H1 (cell line): ENCODE results near the gene ACACB. TPM values are rescaled to one million over a fixed set of nuclear protein-coding genes. Genes with fewer than 3 reads are reported as not detected.

Source experiments
- CTCF ChIA-PET: fragments of 300-600 bp; sonication (Branson Sonifier 250); formaldehyde crosslinking; loops from one replicate; lab custom pipeline; 2021; ENCODE audit not compliant: partially characterized antibody; lab: Charles Lee
- POLR2A ChIA-PET: fragments of 300-600 bp; sonication (Branson Sonifier 250); formaldehyde crosslinking; loops from one replicate; lab custom pipeline; 2021; ENCODE audit warnings: inconsistent platforms; ENCODE audit not compliant: partially characterized antibody; lab: Charles Lee
- DNase-seq, 2 experiments: peaks; one replicate each; pipeline versions ENCODE4 v3.0.0 to v3.0.0-alpha.2; 2010 to 2022; ENCODE audit warnings: low spot score in 2 of 2, low read depth in 1 of 2, mixed read lengths in 1 of 2
- FAIRE-seq: peaks from 2 replicates; lab custom pipeline; 2011; peaks lifted over from hg19 to GRCh38; lab: Jason Lieb, UNC
- H2AFZ ChIP-seq: 2 replicates; pipeline ENCODE4 v1.8.1; 2012; ENCODE audit warnings: low read length, inconsistent platforms
- H2AK5ac ChIP-seq: 2 replicates; pipeline ENCODE4 v1.6.1; 2013; ENCODE audit warnings: low read depth, low read length
- H2BK120ac ChIP-seq: replicated peaks from 2 replicates; pipeline ENCODE3; 2013; ENCODE audit warnings: low read depth, low read length, inconsistent platforms
- H2BK12ac ChIP-seq: 2 replicates; pipeline ENCODE4 v1.6.1; 2013; ENCODE audit warnings: low read depth, low read length
- H2BK15ac ChIP-seq: 2 replicates; pipeline ENCODE4 v1.6.1; 2013; ENCODE audit warnings: low read length
- H2BK20ac ChIP-seq: 2 replicates; pipeline ENCODE4 v1.6.1; 2013; ENCODE audit warnings: low read length
- H2BK5ac ChIP-seq: 2 replicates; pipeline ENCODE4 v1.6.1; 2013; ENCODE audit warnings: low read depth, low read length
- H3K14ac ChIP-seq: 2 replicates; pipeline ENCODE4 v1.6.1; 2013; ENCODE audit warnings: inconsistent platforms; ENCODE audit not compliant: insufficient read length
- H3K18ac ChIP-seq: 2 replicates; pipeline ENCODE4 v1.6.1; 2013; ENCODE audit warnings: low read length; ENCODE audit errors: extremely low read depth
- H3K23ac ChIP-seq: 2 replicates; pipeline ENCODE4 v1.6.1; 2013; ENCODE audit warnings: inconsistent platforms; ENCODE audit not compliant: insufficient read length
- H3K23me2 ChIP-seq: 2 replicates; pipeline ENCODE4 v1.6.1; 2013; ENCODE audit warnings: low read depth, low read length
- H3K27ac ChIP-seq: 2 replicates; pipeline ENCODE4 v1.6.1; 2011; ENCODE audit warnings: low read depth, low read length, inconsistent platforms
- H3K27me3 ChIP-seq, 4 experiments: replicated peaks in 1 of 4; 1 replicate in 1 of 4; 2 replicates in 3 of 4; pipeline versions ENCODE4 v1.6.1 to v1.8.1; 2011 to 2013; ENCODE audit warnings: low read length in 3 of 4, mild to moderate bottlenecking in 3 of 4, inconsistent platforms in 2 of 4, mixed read lengths in 2 of 4, moderate library complexity in 1 of 4; ENCODE audit not compliant: control insufficient read depth in 3 of 4, insufficient read depth in 3 of 4; ENCODE audit errors: extremely low read depth in 1 of 4
- H3K36me3 ChIP-seq, 4 experiments: 2 replicates each; pipeline versions ENCODE4 v1.6.1 to v1.8.1; 2011 to 2013; ENCODE audit warnings: mild to moderate bottlenecking in 4 of 4, low read length in 3 of 4, moderate library complexity in 2 of 4, control low read depth in 1 of 4, inconsistent platforms in 1 of 4; ENCODE audit not compliant: insufficient read depth in 4 of 4, control insufficient read depth in 2 of 4
- H3K4ac ChIP-seq: replicated peaks from 2 replicates; pipeline ENCODE3; 2013; ENCODE audit warnings: low read length, low read depth, mixed read lengths, inconsistent platforms; ENCODE audit not compliant: insufficient read length
- H3K4me1 ChIP-seq, 4 experiments: replicated peaks in 1 of 4; 1 replicate in 1 of 4; 2 replicates in 3 of 4; pipeline versions ENCODE4 v1.6.1 to v1.8.1; 2011 to 2013; ENCODE audit warnings: low read length in 3 of 4, inconsistent platforms in 2 of 4, mixed read lengths in 1 of 4; ENCODE audit not compliant: insufficient read depth in 4 of 4, control insufficient read depth in 3 of 4
- H3K4me2 ChIP-seq, 2 experiments: 2 replicates each; pipeline versions ENCODE4 v1.6.1 to v1.8.1; 2011 to 2013; ENCODE audit warnings: low read depth in 2 of 2, low read length in 2 of 2, control low read depth in 1 of 2, inconsistent platforms in 1 of 2, mild to moderate bottlenecking in 1 of 2; ENCODE audit not compliant: insufficient read depth in 1 of 2
- H3K4me3 ChIP-seq, 4 experiments: fragments of 200-600, 300-600 bp in 1 of 4; sonication (generic), shearing (Covaris generic), sonication (Bioruptor Twin) in 1 of 4; 2 replicates each; pipeline versions ENCODE4 v1.5.1 to v1.8.1; 2011 to 2016; ENCODE audit warnings: low read length in 4 of 4, low read depth in 3 of 4, control low read depth in 2 of 4, inconsistent platforms in 2 of 4, mild to moderate bottlenecking in 2 of 4, mixed read lengths in 1 of 4, moderate library complexity in 1 of 4; ENCODE audit not compliant: insufficient read depth in 2 of 4; ENCODE audit errors: extremely low read depth in 1 of 4
- H3K56ac ChIP-seq: replicated peaks from 2 replicates; pipeline ENCODE3; 2013; ENCODE audit warnings: low read depth, mild to moderate bottlenecking, mixed read lengths, low read length, inconsistent platforms; ENCODE audit not compliant: insufficient read length
- H3K79me1 ChIP-seq: 2 replicates; pipeline ENCODE4 v1.6.1; 2013; ENCODE audit warnings: low read depth, low read length, control low read depth
- H3K79me2 ChIP-seq, 2 experiments: 2 replicates each; pipeline versions ENCODE4 v1.6.1 to v1.8.1; 2012 to 2013; ENCODE audit warnings: low read length in 2 of 2, mild to moderate bottlenecking in 2 of 2, inconsistent platforms in 1 of 2; ENCODE audit not compliant: insufficient read depth in 2 of 2, control insufficient read depth in 1 of 2
- H3K9ac ChIP-seq, 4 experiments: replicated peaks in 1 of 4; 1 replicate in 1 of 4; 2 replicates in 3 of 4; pipeline versions ENCODE4 v1.6.1 to v1.8.1; 2011 to 2013; ENCODE audit warnings: low read depth in 3 of 4, low read length in 3 of 4, control low read depth in 2 of 4, mild to moderate bottlenecking in 2 of 4, moderate library complexity in 2 of 4, inconsistent platforms in 1 of 4; ENCODE audit errors: extremely low read depth in 1 of 4
- H3K9me3 ChIP-seq, 2 experiments: 2 replicates each; pipeline versions ENCODE4 v1.6.1 to v1.8.1; 2012 to 2013; ENCODE audit warnings: mild to moderate bottlenecking in 2 of 2, moderate library complexity in 2 of 2, control low read depth in 1 of 2, inconsistent platforms in 1 of 2, low read depth in 1 of 2, low read length in 1 of 2, mixed read lengths in 1 of 2; ENCODE audit not compliant: insufficient read depth in 2 of 2
- H4K20me1 ChIP-seq, 2 experiments: replicated peaks in 1 of 2; 2 replicates each; pipeline versions ENCODE3 to v1.8.1; 2011 to 2013; ENCODE audit warnings: inconsistent platforms in 2 of 2, low read length in 2 of 2, mild to moderate bottlenecking in 1 of 2; ENCODE audit not compliant: insufficient read depth in 2 of 2, control insufficient read depth in 1 of 2
- H4K5ac ChIP-seq: 2 replicates; pipeline ENCODE4 v1.6.1; 2013; ENCODE audit warnings: low read length, low read depth, mixed read lengths, inconsistent platforms; ENCODE audit not compliant: insufficient read length
- H4K8ac ChIP-seq: 2 replicates; pipeline ENCODE4 v1.8.0; 2013; ENCODE audit warnings: mild to moderate bottlenecking, moderate library complexity, low read length, inconsistent platforms; ENCODE audit not compliant: insufficient read depth; ENCODE audit errors: extremely low read depth
- H4K91ac ChIP-seq: replicated peaks from 2 replicates; pipeline ENCODE3; 2013; ENCODE audit warnings: low read length, mixed read lengths, inconsistent platforms; ENCODE audit not compliant: insufficient read length
- BRCA1 ChIP-seq: IDR thresholded peaks from 2 replicates; pipeline ENCODE4 v1.6.1; 2012; ENCODE audit warnings: low read depth, low read length, improper control_type of control experiment
- WGBS, 2 experiments: shearing (Covaris generic) in 1 of 2; methylation state at CpG; one replicate each; pipeline versions ENCODE4 v1.1.6 to v1.1.7; 2013 to 2015; ENCODE audit warnings: low lambda C conversion rate in 2 of 2, mixed read lengths in 2 of 2, inconsistent platforms in 1 of 2, low coverage in 1 of 2, missing lambda C conversion rate in 1 of 2; ENCODE audit not compliant: insufficient replicate concordance in 2 of 2, insufficient coverage in 1 of 2, insufficient read length in 1 of 2; ENCODE audit errors: extremely low coverage in 1 of 2, missing lambda C conversion rate in 1 of 2; 5-methylcytosine and 5-hydroxymethylcytosine counted together
- polyA plus RNA-seq, 7 experiments: library from polyadenylated mRNA; depleted of rRNA in 3 of 7; stranded (reverse) in 5 of 7; unstranded in 2 of 7; fragments of >200 nt in 5 of 7; fragments of 200-250 nt in 2 of 7; gene quantifications; 1 replicate in 5 of 7; 2 replicates in 1 of 7; 4 replicates in 1 of 7; pipeline versions ENCODE4 v1.2.1 to v1.2.3, GENCODE V29; 2011 to 2013; ENCODE audit warnings: missing spikeins in 2 of 7, mixed read lengths in 2 of 7
- total RNA-seq: library from RNA; stranded (reverse); fragmentation: NEBNext Ultra II Directional; extraction: Animal tissue kit (Norgen Biotek cat#: 25700); gene quantifications from 2 replicates; pipeline ENCODE4 v1.2.1, GENCODE V29; 2021
- TF ChIP-seq, protein P1 (sequence below): IDR thresholded peaks from 2 replicates; pipeline ENCODE4 v1.6.1; 2012; ENCODE audit warnings: low read length, inconsistent platforms

Gene ACACB
- total and polyA plus RNA-seq, 2 of the 8 experiments (the other 6 are each of a cell fraction or from before 2014, with no cell fraction given), result 5.8 to 15.3 TPM

DNA sequence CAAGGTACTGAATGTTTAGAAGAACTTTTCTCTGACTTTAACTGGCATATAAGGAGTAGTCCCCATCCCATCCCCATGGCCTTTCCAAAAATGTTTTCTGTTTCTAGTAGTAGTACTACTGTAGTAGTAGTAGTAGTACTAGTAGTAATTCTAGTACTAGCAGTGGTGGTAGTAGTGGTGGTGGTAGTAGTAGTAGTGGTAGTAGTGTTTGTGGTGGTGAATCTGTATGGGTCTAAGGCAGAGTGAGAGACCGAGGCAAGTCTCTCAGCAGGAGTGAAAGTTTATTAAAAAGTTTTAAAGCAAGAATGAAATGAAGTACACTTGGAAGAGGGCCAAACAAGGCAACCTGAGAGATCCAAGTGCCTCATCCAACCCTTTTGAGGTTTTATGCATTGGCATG lies 134.1 kb downstream of the ACACB start:
- no peaks in the 10 kb centered on the region for H3K79me2 ChIP-seq
- H3K4ac ChIP-seq, result no peak overlapping the region
- H2BK15ac ChIP-seq, result no peak overlapping the region
- no peaks in the 10 kb centered on the region for H3K4me1 ChIP-seq
- no peak overlapping the region for H2BK120ac ChIP-seq
- no peak overlapping the region for H2BK12ac ChIP-seq
- no peak overlapping the region for H3K4me2 ChIP-seq
- H3K79me1 ChIP-seq, result no peaks in the 10 kb centered on the region
- TF ChIP-seq BRCA1, result no peak
- TF ChIP-seq, protein P1, sequence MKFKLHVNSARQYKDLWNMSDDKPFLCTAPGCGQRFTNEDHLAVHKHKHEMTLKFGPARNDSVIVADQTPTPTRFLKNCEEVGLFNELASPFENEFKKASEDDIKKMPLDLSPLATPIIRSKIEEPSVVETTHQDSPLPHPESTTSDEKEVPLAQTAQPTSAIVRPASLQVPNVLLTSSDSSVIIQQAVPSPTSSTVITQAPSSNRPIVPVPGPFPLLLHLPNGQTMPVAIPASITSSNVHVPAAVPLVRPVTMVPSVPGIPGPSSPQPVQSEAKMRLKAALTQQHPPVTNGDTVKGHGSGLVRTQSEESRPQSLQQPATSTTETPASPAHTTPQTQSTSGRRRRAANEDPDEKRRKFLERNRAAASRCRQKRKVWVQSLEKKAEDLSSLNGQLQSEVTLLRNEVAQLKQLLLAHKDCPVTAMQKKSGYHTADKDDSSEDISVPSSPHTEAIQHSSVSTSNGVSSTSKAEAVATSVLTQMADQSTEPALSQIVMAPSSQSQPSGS, result no peak
- TF ChIP-seq, all 59 proteins: peak for 0
- no peaks in the 10 kb centered on the region for H3K23me2 ChIP-seq
- peaks cover 0 to 11% (median 0%) of the 10 kb centered on the region in 4 experiments; a peak in 1 of 8 replicates for H3K36me3 ChIP-seq
- no peak overlapping the region for H2BK20ac ChIP-seq
- H3K23ac ChIP-seq, result no peak overlapping the region
- H3K9ac ChIP-seq, result no peak overlapping the region
- H4K20me1 ChIP-seq, result peaks cover 0 to 1% of the 10 kb centered on the region in 2 experiments
- 0 out of 7 replicates have a peak, but pooled peaks cover 0 to 2% (median 0%) of the 10 kb centered on the region in 4 experiments for H3K27me3 ChIP-seq
- POLR2A ChIA-PET, result no interaction called here
- no peak overlapping the region for H3K14ac ChIP-seq
- no peak for DNase-seq
- H3K9me3 ChIP-seq, result peaks cover 9 to 15% of the 10 kb centered on the region in 2 experiments; a peak in 2 of 4 replicates
- H3K18ac ChIP-seq, result no peak overlapping the region
- H2BK5ac ChIP-seq, result no peak overlapping the region
- H3K4me3 ChIP-seq, result no peak overlapping the region
- WGBS, 2 experiments, result 86% methylated on average over 1 of the region's 1 CpG; no CpG with 5 or more reads in 1 of the 2 experiments
- no peak overlapping the region for H4K91ac ChIP-seq
- no peak overlapping the region for H3K56ac ChIP-seq
- H4K5ac ChIP-seq, result no peak overlapping the region
- H2AFZ ChIP-seq, result no peak overlapping the region
- CTCF ChIA-PET, result no interaction called here
- FAIRE-seq, result no peak
- no peak overlapping the region for H4K8ac ChIP-seq
- no peak overlapping the region for H3K27ac ChIP-seq
- H2AK5ac ChIP-seq, result no peak overlapping the region
